ENCODE results near the gene PRKCZ.

Gene PRKCZ

GRCh38 chr1:2185880-2186855 is 136.0 kb downstream of the PRKCZ start:
- in situ Hi-C loops (cut with MboI; ENCODE audit: low sequenced_read_pairs) = loop anchor here (25.0 kb wide), 1 partner anchor 351 kb away; the partner anchor contains the start of genes HES5 and PANK4

DNA sequence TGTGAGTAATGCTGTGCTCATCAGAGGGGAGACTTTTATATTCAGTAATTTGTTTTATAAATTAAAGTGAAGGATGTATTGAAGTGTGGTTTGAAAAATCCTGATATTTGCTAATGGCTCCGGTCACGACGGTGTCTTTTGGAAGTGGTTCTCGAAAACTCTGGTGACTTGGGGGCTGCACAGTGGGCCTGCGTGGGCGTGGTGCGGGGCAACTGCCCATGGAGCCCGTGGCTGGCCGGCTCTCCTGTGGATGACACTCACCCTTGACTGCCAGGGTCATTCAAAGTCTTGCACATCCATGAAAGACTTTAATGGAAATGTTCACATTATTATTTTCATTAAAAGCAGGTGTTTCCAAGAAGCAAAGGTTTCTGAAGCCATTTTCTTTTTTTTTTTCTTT is 136.7 kb downstream of the PRKCZ start:
- in situ Hi-C loops (cut with MboI; ENCODE audit: low sequenced_read_pairs) = loop anchor here (25.0 kb wide), 1 partner anchor 350 kb away; the partner anchor contains the start of genes HES5 and PANK4

DNA sequence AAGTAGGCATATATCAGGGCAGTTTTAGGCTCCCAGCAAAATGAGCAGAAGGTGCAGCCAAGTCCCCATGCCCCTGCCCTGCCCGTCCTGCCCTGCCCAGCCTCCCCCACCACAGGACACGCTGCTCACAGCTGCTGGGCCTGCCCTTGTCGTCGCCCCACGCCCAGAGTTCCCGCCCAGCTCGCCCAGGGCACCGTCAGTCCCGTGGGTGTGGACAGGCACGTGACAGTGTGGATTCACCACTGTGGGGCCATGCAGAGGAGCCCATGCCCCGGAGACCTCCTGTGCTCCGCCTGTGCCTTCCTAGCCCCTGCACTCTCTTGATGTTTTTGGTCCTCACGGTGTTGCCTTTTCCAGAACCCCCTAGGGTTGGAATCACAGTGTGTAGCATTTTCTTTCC is 137.4 kb downstream of the PRKCZ start:
- in situ Hi-C loops (cut with MboI; ENCODE audit: low sequenced_read_pairs) = loop anchor here (25.0 kb wide), 1 partner anchor 350 kb away; the partner anchor contains the start of genes HES5 and PANK4

- in situ Hi-C loops (cut with MboI; ENCODE audit: low sequenced_read_pairs) = loop anchor here (25.0 kb wide), 1 partner anchor 349 kb away; the partner anchor contains the start of genes HES5 and PANK4
Observed at GRCh38 chr1:2188336-2188735, 138.1 kb downstream of the PRKCZ start.

GRCh38 chr1:2189459-2190425 is 139.5 kb downstream of the PRKCZ start:
- in situ Hi-C loops (cut with MboI; ENCODE audit: low sequenced_read_pairs) = loop anchor here (25.0 kb wide), 1 partner anchor 348 kb away; the partner anchor contains the start of genes HES5 and PANK4

DNA sequence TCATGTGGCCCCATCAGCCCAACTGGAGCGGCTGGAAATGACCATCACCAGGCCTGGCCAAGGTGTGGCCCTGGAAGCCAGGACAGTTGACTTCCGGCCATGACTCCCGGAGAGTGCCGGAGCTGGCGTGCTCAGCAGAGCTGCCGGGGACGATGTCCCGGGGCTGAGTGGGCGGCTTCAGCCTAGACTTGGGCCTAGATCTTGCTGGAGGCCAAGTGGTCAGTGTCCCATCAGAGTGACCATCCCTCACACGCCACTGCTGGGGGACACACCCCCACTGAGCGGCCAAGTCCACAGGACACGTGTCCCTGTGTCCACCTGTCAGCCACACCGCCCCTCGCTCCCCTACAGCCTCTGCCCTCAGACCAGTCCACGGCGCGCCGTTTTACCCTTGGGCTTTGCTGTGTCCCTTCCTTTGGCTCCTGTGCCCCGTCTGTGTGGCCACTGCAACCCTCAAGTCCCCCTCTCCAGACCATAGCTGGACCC is 140.3 kb downstream of the PRKCZ start:
- in situ Hi-C loops (cut with MboI; ENCODE audit: low sequenced_read_pairs) = loop anchor here (25.0 kb wide), 1 partner anchor 347 kb away; the partner anchor contains the start of genes HES5 and PANK4

DNA sequence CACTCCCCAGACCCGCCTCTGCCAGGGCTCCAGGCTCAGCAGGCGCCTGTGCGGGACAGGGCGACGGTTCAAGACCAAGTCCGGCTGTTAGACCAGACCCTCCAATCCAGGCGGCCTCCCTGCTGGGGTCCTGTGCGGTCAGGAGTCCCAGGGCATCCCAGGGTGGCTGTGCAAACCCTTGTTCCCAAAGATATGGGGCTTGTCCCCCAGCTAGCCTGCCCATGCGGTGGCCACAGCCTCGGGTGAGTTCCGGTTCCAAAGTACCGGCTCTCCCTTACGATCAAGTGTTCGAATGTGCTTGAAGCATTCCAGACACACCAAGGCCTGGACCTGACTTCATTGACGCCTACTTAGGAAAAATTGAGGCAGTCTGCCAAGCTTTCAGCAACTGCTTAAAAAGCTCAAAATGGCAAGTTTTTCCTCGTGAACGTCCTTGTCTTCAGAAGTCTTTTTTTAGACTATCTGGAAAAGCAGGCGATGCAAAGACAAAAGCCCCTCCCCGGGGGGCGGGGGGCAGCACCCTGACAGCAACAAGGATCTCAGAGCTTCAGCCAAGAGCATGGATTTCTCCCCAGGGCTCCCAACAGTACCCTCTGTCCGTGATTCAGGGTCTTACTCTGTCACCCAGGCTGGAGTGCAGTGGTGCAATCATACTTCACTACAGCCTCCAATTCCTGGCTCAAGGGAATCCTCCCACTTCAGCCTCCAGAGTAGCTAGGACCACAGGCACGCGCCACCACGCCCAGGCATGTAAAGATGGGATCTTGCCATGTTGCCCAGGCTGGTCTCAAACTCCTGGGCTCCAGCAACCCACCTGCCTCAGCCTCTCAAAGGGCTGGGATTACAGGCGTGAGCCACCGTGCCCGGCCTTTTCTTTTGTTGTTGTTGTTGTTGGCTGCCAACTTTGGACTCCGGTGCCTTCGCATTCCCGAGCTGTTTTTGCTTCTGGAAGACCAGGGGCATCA is 142.1 kb downstream of the PRKCZ start:
- in situ Hi-C loops (cut with MboI; ENCODE audit: low sequenced_read_pairs) = loop anchor here (25.0 kb wide), 1 partner anchor 345 kb away; the partner anchor contains the start of genes HES5 and PANK4

DNA sequence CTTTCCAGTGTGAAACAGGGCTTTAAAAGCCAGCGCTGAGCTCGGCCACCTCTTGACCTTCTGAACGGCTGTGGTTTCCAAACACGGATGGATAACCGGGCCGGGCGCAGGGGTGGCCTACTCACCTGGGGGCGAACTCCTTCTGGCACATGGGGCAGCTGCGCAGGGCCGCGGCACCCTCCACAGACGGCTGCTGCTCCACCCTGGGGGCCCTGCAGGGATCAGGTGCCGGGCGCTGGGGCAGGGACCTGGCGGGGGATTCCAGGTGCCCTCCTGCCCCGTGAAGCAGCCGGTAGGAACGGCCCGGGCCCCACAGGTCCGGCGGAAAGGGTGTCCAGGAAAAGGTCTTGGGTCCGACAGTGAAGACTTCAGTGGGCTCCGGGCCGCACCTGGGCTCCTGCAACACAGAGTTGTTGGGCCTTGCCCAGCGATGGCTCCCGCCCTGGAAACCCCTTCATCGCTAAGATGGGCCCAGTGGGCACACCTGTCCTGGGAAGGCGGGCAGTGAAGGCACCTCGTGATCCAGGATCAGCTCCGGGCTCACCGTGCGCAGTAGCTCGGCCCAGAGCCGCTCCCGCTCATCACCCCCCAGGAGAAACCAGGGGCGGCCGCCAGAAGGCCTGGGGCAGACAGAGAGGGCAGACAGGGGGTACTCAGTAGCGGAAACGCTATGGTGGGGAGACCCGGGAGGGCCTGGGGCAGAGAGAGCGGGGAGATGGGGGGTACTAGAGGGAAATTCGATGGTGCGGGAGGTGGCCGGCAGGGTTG is 143.5 kb downstream of the PRKCZ start:
- in situ Hi-C loops (cut with MboI; ENCODE audit: low sequenced_read_pairs) = loop anchor here (25.0 kb wide), 1 partner anchor 344 kb away; the partner anchor contains the start of genes HES5 and PANK4

DNA sequence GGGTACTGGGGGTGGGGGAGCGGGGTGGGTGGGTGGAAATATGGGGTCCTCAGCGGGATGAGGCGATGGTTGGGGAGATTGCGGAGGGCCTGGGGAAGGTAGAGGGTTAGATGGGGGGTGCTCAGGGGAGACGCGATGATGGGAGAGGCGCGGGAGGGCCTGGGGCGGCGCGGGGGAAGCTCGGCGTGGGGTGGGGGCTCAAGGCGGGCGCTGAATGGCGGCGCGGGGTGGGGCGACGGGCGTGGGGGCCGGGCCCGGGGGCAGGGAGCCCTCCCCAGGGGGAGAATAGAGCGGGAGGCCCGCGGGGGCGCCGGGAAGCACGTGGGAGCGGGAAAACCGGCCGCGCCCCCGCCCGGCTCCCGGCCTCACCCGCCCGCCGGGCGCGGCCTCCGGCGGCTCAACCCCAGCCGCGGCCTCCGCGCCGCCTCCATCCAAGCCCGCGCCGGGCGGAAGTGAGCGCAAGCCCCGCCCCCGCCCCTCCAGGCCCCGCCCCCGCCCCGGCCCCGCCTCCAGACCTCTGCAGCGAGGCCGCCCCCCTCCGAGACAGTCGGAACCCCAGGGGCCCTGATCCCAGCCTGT is 144.2 kb downstream of the PRKCZ start, which contains the start of gene FAAP20:
Gene FAAP20, minus strand, starts transcription at position 454 of the 579 bp plus-strand sequence. Its CDS starts 23 bp downstream, at position 431.
- in situ Hi-C loops (cut with MboI; ENCODE audit: low sequenced_read_pairs) = loop anchor here (25.0 kb wide), 1 partner anchor 343 kb away; the partner anchor contains the start of genes HES5 and PANK4

- in situ Hi-C loops (cut with MboI; ENCODE audit: low sequenced_read_pairs) = loop anchor here (5.0 to 25.0 kb wide), 2 partner anchors 182 to 342 kb away; partner anchors contain the start of genes HES5 and PANK4
Observed at GRCh38 chr1:2194898-2195673, 144.9 kb downstream of the PRKCZ start.

- in situ Hi-C loops (cut with MboI; ENCODE audit: low sequenced_read_pairs) = loop anchor here (5.0 to 25.0 kb wide), 2 partner anchors 182 to 342 kb away; partner anchors contain the start of genes HES5 and PANK4
Observed at GRCh38 chr1:2195785-2196184, 145.6 kb downstream of the PRKCZ start.

DNA sequence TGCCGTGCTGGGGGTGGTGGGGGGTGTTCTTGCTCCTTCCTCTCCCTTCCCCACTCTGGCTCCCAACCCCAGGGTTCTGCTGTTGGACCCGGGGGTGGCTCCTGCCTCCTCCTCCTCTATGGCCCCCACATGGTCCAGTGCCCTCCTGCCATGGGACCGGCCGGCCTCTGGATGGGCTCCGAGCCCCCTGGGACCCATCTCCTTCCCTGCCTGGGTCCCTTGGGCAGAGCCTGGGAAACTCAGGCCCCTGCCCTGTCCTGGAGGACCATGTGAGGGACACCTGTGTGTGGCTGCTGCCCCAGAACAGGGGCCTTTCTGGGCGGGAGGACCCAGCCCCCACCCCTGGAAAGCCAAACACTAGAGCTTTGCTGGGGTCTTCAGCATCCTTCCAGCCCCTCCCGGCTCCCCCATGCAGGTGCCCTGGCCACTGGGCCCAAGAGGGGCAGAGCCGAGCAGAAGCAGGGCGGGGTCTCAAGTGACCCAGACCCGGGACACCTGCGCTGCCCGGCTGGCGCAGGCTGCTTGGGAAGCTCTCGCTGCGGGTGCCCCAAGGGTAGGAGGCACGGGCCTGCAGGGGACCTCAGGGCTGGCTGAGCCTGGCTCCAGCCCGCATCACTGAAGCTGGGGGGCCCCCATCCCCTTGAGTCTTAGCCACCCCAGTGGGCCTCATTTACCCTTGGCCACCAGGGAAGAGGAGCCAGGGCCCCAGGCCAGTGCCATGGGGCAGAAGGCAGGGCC is 146.9 kb downstream of the PRKCZ start:
- in situ Hi-C loops (cut with MboI; ENCODE audit: low sequenced_read_pairs) = loop anchor here (5.0 to 25.0 kb wide), 2 partner anchors 180 to 340 kb away; partner anchors contain the start of genes HES5 and PANK4

DNA sequence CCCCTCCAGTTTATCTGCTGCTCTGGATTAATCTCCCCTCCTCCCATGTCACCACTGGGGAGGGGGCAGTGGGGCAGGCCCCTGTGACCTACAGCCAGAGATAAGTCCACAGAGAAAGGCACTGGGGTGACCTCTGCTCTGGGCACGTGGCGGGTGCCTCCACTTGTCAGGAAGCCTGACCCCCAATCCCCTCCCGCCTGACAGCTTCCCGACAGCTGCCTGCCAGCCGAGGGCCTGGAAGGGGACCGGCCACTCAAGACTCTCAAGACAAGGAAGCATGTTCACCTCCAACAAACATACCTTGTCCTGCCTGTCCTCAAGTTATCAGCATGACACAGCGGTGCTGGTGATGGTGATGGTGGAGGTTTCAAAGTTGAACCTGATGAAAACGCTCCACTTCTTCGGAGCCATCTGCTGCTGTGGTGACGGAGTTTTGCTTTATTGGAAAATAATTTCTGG is 147.5 kb downstream of the PRKCZ start:
- in situ Hi-C loops (cut with MboI; ENCODE audit: low sequenced_read_pairs) = loop anchor here (5.0 to 25.0 kb wide), 2 partner anchors 180 to 340 kb away; partner anchors contain the start of genes HES5 and PANK4

DNA sequence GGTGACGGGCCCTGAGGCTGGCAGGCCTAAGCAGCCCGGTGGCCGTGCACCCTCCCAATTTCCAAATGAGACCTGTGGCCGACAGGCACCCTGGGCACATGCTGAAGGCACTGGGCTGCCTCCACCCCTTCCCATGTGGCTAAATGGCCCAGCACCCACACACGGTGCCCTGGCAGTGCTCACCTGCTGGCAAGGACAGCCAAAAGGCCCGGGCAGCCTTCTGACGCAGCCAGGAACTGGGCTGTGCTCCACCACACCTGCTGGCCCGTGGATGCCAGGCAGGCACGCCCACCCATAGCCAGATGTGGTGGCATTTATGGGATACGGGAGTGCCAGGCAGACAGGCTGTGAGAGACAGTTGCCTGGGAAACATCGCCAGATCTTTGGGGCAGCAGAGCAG is 148.4 kb downstream of the PRKCZ start:
- in situ Hi-C loops (cut with MboI; ENCODE audit: low sequenced_read_pairs) = loop anchor here (5.0 to 25.0 kb wide), 2 partner anchors 179 to 339 kb away; partner anchors contain the start of genes HES5 and PANK4

DNA sequence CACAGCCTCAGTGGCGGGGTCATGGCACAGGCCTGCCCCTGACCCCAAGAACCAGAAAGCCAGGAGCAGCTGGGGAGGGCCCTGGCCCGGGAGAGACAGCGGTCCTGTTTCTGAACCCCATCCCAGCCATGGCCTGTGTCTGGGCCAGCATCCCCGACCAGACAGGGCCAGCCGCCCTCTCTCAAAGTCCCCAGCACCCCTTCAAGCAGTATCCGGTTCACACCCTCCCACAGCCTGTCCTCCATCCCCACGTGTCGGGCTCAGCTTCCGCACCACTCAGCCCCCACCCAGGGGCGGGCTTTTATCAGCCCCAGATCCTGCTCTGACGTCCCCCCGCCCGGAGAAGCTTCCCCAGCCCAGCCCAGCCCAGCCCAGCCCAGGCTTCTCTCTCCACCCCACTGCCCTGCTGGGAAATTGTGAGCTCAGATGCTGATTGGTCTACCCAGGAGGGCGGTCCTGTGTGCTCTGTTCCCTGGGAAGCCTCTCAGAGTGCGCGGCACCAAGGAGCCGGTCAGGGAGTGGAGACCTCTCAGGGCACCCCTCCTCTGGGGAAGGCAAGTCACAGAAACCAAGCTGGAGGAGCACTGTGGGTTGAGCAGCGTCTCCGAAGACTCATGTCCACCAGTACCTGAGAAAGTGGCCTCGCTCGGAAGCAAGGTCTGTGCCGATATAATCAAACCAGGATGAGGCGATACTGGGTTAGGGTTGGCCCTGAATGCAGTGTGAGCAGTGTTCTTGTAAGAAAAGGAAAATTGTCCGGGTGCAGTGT is 149.0 kb downstream of the PRKCZ start:
- in situ Hi-C loops (cut with MboI; ENCODE audit: low sequenced_read_pairs) = loop anchor here (5.0 to 25.0 kb wide), 2 partner anchors 178 to 338 kb away; partner anchors contain the start of genes HES5 and PANK4
